WTC11 (cell line): ENCODE results near the gene CCDC80. TPM values are rescaled to one million over a fixed set of nuclear protein-coding genes. Genes with fewer than 3 reads are reported as not detected.

Experiments used
- ATAC-seq: fragments of 200-7000 bp; cut with Tn5 transposase; 2 replicates; pipeline ENCODE4 v1.10.0; 2021; ENCODE audit warnings: mild to moderate bottlenecking, moderate library complexity
- CTCF ChIA-PET: fragments of 300-600 bp; sonication (Branson Sonifier 250); formaldehyde crosslinking; loops from one replicate; lab custom pipeline; 2021; ENCODE audit warnings: antibody characterized with exemption; lab: Charles Lee
- POLR2A ChIA-PET: fragments of 350-600 bp; sonication (Branson Sonifier 250); formaldehyde crosslinking; loops from one replicate; lab custom pipeline; 2021; ENCODE audit warnings: antibody characterized with exemption; lab: Charles Lee
- DNase-seq: peaks from one replicate; pipeline ENCODE4 v3.0.0; 2021; ENCODE audit warnings: low spot score
- H3K27ac Mint-ChIP-seq: 2 replicates; pipeline ENCODE4 v1.8.0; 2021; ENCODE audit warnings: mixed read lengths
- H3K27me3 Mint-ChIP-seq: 2 replicates; pipeline ENCODE4 v1.8.0; 2021; ENCODE audit warnings: low read depth, mild to moderate bottlenecking, moderate library complexity, mixed read lengths
- H3K36me3 Mint-ChIP-seq: 2 replicates; pipeline ENCODE4 v1.8.0; 2021; ENCODE audit warnings: mixed read lengths
- H3K4me1 Mint-ChIP-seq: 2 replicates; pipeline ENCODE4 v1.8.0; 2022; ENCODE audit warnings: mixed read lengths
- H3K4me3 Mint-ChIP-seq: 2 replicates; pipeline ENCODE4 v1.8.0; 2021; ENCODE audit warnings: mild to moderate bottlenecking, moderate library complexity, mixed read lengths
- H3K9me3 Mint-ChIP-seq: 2 replicates; pipeline ENCODE4 v1.8.0; 2021; ENCODE audit warnings: mixed read lengths
- ATF1 ChIP-seq: sonication (generic); formaldehyde crosslinking; IDR thresholded peaks from 2 replicates; pipeline ENCODE4 v1.8.1; 2023; ENCODE audit warnings: mild to moderate bottlenecking, moderate library complexity, missing genetic modification reagents
- EMX1 ChIP-seq: fragments of 250-450 bp; sonication (Bioruptor Pico); IDR thresholded peaks from 2 replicates; pipeline ENCODE4 v1.8.0; 2021; ENCODE audit warnings: mild to moderate bottlenecking
- ETV6 ChIP-seq: sonication (generic); formaldehyde crosslinking; IDR thresholded peaks from 2 replicates; pipeline ENCODE4 v1.8.1; 2022; ENCODE audit warnings: mild to moderate bottlenecking, missing genetic modification reagents
- GRHL2 ChIP-seq: fragments of 250-450 bp; sonication (Bioruptor Pico); IDR thresholded peaks from 2 replicates; pipeline ENCODE4 v1.8.0; 2022; ENCODE audit warnings: mild to moderate bottlenecking, moderate library complexity; ENCODE audit not compliant: insufficient replicate concordance, severe bottlenecking
- GTF2I ChIP-seq: fragments of 250-450 bp; sonication (Bioruptor Pico); conservative IDR thresholded peaks from 2 replicates; pipeline ENCODE4 v1.4.0; 2021; ENCODE audit warnings: mild to moderate bottlenecking
- HMGA2 ChIP-seq: fragments of 250-450 bp; sonication (Bioruptor Pico); IDR thresholded peaks from 2 replicates; pipeline ENCODE4 v1.4.0; 2021; ENCODE audit warnings: mild to moderate bottlenecking, moderate library complexity
- JUN ChIP-seq: sonication (generic); formaldehyde crosslinking; IDR thresholded peaks from 2 replicates; pipeline ENCODE4 v1.8.0; 2023; ENCODE audit warnings: mild to moderate bottlenecking, missing genetic modification reagents
- NFE2L1 ChIP-seq: sonication (generic); formaldehyde crosslinking; IDR thresholded peaks from 2 replicates; pipeline ENCODE4 v1.8.1; 2023; ENCODE audit warnings: missing genetic modification reagents
- SMAD4 ChIP-seq: sonication (generic); formaldehyde crosslinking; IDR thresholded peaks from 2 replicates; pipeline ENCODE4 v1.8.0; 2022; ENCODE audit warnings: mild to moderate bottlenecking, missing genetic modification reagents
- TP53 ChIP-seq: sonication (generic); formaldehyde crosslinking; IDR thresholded peaks from 2 replicates; pipeline ENCODE4 v1.8.1; 2023; ENCODE audit warnings: mild to moderate bottlenecking, missing genetic modification reagents
- ZNF423 ChIP-seq: fragments of 250-450 bp; sonication (Bioruptor Pico); IDR thresholded peaks from 2 replicates; pipeline ENCODE4 v2.1.2; 2022; ENCODE audit warnings: mild to moderate bottlenecking, moderate library complexity
- total RNA-seq: library from RNA; stranded (reverse); gene quantifications from 3 replicates; pipeline ENCODE4 v1.2.3, GENCODE V29; 2021
- TF ChIP-seq, protein P1 (sequence below): sonication (generic); formaldehyde crosslinking; IDR thresholded peaks from 2 replicates; pipeline ENCODE4 v1.8.0; 2022; ENCODE audit warnings: missing genetic modification reagents
- TF ChIP-seq, protein P2 (sequence below): sonication (generic); formaldehyde crosslinking; IDR thresholded peaks from 2 replicates; pipeline ENCODE4 v1.8.0; 2023; ENCODE audit warnings: missing genetic modification reagents, mild to moderate bottlenecking, borderline replicate concordance
- TF ChIP-seq, protein P3 (sequence below): fragments of 250-450 bp; sonication (Bioruptor Pico); IDR thresholded peaks from 2 replicates; pipeline ENCODE4 v1.9.0; 2021; ENCODE audit warnings: moderate library complexity, mild to moderate bottlenecking, inconsistent platforms, borderline replicate concordance
- TF ChIP-seq, protein P4 (sequence below): fragments of 250-450 bp; sonication (Bioruptor Pico); IDR thresholded peaks from 2 replicates; pipeline ENCODE4 v1.9.0; 2021; ENCODE audit warnings: mild to moderate bottlenecking
- TF ChIP-seq, protein P5 (sequence below): sonication (generic); formaldehyde crosslinking; IDR thresholded peaks from 2 replicates; pipeline ENCODE4 v1.8.0; 2022; ENCODE audit warnings: mild to moderate bottlenecking, missing genetic modification reagents
- TF ChIP-seq, protein P6 (sequence below): fragments of 250-450 bp; sonication (Bioruptor Pico); IDR thresholded peaks from 2 replicates; pipeline ENCODE4 v1.8.0; 2021; ENCODE audit warnings: mild to moderate bottlenecking

CCDC80 gene
- total RNA-seq, 1 experiment from 2014 or later: 10.9 TPM

DNA sequence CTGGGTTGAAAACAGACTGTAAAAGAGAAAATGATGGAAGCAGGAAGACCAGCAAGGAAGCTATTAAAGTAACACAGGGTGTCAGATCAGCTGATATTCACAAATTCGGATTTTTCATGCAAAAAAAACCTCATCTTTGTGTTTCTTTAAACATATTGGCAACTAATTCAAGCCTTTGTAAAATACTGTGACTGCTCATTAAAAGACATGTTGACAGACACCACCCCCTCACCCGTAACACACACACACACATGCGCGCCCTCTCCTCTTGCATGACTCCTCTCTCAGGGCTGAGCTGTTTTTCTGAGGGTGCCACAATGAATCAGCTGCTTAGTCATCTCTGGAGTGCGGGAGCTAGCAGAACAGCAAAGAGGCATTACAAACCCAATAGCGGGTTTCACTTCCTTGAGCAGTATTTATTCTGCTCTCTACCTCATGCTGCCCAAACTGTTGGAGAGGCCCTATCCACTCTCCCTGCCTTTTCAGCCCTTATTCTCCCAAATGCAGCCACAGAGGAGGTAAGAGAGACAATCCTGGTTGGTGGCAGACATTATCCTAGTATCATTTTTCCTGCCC is 35.8 kb upstream of the CCDC80 start:
- TF ChIP-seq ATF1 (no peak), SMAD4 (CRISPR knock-in tag) (no peak), JUN (CRISPR knock-in tag) (no peak), GTF2I (CRISPR knock-in tag) (no peak), EMX1 (no peak)
- POLR2A ChIA-PET: no interaction called here
- ATAC-seq (peak; percentile 78), DNase-seq (no peak)
- Mint-ChIP-seq H3K9me3 (peaks cover 3% of the 10 kb centered on the region; the same call in 1 of the 2 replicates), H3K4me1 (peaks cover 22% of the 10 kb centered on the region), H3K27me3 (no peaks in the 10 kb centered on the region), H3K4me3 (no peak overlapping the region), H3K27ac (peak overlapping the region; percentile 41; the same call in 1 of the 2 replicates), H3K36me3 (no peaks in the 10 kb centered on the region)
- CTCF ChIA-PET: interaction anchor here (1.2 to 1.3 kb wide), 2 partner anchors 22 to 58 kb away, joined by 3 to 7 read pairs; no protein-coding TSS in a partner anchor

DNA sequence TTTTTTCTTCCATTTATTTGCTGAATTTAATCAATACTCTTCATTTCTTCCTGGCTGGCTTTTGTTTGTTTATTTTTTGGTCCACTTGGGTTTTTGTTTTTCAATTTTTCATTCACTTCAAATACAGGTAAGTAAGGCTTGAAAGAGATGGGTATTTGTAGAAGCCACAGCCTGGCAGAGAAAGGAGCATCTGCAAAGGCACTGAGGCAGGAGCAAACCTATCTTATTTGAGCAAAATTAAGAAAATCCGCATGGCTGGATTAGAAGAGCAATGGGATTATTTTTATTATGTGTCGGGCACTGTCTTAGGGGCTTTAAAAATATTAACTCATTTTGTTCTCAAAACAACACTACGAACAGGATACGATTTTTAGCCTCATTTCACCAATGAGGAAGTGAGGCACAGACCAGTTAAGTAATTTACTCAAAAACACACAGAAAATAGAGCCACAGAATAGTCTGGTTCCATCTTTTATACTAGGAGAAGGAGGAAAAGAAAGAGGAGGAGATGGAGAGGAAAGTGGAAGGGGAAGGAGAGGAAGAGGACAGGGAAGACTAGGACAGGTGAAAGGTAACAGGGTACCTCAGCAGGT is 35.1 kb upstream of the CCDC80 start:
- ATAC-seq (no peak), DNase-seq (no peak)
- POLR2A ChIA-PET: no interaction called here
- Mint-ChIP-seq H3K4me3 (no peak overlapping the region), H3K4me1 (peaks cover 24% of the 10 kb centered on the region), H3K36me3 (no peaks in the 10 kb centered on the region), H3K27me3 (no peaks in the 10 kb centered on the region), H3K9me3 (peaks cover 3% of the 10 kb centered on the region; the same call in 1 of the 2 replicates), H3K27ac (peak overlapping the region; percentile 41; the same call in 1 of the 2 replicates)
- TF ChIP-seq JUN (CRISPR knock-in tag): no peak
- no peak for TF ChIP-seq ZNF423 (CRISPR knock-in tag)
- no peak for TF ChIP-seq GRHL2 (CRISPR knock-in tag)
- TF ChIP-seq, protein P1, sequence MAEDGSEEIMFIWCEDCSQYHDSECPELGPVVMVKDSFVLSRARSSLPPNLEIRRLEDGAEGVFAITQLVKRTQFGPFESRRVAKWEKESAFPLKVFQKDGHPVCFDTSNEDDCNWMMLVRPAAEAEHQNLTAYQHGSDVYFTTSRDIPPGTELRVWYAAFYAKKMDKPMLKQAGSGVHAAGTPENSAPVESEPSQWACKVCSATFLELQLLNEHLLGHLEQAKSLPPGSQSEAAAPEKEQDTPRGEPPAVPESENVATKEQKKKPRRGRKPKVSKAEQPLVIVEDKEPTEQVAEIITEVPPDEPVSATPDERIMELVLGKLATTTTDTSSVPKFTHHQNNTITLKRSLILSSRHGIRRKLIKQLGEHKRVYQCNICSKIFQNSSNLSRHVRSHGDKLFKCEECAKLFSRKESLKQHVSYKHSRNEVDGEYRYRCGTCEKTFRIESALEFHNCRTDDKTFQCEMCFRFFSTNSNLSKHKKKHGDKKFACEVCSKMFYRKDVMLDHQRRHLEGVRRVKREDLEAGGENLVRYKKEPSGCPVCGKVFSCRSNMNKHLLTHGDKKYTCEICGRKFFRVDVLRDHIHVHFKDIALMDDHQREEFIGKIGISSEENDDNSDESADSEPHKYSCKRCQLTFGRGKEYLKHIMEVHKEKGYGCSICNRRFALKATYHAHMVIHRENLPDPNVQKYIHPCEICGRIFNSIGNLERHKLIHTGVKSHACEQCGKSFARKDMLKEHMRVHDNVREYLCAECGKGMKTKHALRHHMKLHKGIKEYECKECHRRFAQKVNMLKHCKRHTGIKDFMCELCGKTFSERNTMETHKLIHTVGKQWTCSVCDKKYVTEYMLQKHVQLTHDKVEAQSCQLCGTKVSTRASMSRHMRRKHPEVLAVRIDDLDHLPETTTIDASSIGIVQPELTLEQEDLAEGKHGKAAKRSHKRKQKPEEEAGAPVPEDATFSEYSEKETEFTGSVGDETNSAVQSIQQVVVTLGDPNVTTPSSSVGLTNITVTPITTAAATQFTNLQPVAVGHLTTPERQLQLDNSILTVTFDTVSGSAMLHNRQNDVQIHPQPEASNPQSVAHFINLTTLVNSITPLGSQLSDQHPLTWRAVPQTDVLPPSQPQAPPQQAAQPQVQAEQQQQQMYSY (CRISPR knock-in tag): no peak
- TF ChIP-seq, protein P2, sequence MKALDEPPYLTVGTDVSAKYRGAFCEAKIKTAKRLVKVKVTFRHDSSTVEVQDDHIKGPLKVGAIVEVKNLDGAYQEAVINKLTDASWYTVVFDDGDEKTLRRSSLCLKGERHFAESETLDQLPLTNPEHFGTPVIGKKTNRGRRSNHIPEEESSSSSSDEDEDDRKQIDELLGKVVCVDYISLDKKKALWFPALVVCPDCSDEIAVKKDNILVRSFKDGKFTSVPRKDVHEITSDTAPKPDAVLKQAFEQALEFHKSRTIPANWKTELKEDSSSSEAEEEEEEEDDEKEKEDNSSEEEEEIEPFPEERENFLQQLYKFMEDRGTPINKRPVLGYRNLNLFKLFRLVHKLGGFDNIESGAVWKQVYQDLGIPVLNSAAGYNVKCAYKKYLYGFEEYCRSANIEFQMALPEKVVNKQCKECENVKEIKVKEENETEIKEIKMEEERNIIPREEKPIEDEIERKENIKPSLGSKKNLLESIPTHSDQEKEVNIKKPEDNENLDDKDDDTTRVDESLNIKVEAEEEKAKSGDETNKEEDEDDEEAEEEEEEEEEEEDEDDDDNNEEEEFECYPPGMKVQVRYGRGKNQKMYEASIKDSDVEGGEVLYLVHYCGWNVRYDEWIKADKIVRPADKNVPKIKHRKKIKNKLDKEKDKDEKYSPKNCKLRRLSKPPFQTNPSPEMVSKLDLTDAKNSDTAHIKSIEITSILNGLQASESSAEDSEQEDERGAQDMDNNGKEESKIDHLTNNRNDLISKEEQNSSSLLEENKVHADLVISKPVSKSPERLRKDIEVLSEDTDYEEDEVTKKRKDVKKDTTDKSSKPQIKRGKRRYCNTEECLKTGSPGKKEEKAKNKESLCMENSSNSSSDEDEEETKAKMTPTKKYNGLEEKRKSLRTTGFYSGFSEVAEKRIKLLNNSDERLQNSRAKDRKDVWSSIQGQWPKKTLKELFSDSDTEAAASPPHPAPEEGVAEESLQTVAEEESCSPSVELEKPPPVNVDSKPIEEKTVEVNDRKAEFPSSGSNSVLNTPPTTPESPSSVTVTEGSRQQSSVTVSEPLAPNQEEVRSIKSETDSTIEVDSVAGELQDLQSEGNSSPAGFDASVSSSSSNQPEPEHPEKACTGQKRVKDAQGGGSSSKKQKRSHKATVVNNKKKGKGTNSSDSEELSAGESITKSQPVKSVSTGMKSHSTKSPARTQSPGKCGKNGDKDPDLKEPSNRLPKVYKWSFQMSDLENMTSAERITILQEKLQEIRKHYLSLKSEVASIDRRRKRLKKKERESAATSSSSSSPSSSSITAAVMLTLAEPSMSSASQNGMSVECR (CRISPR knock-in tag): no peak
- TF ChIP-seq, protein P3, sequence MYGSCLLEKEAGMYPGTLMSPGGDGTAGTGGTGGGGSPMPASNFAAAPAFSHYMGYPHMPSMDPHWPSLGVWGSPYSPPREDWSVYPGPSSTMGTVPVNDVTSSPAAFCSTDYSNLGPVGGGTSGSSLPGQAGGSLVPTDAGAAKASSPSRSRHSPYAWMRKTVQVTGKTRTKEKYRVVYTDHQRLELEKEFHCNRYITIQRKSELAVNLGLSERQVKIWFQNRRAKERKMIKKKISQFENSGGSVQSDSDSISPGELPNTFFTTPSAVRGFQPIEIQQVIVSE (CRISPR knock-in tag): no peak
- no peak for TF ChIP-seq NFE2L1 (CRISPR knock-in tag)
- TF ChIP-seq, protein P4, sequence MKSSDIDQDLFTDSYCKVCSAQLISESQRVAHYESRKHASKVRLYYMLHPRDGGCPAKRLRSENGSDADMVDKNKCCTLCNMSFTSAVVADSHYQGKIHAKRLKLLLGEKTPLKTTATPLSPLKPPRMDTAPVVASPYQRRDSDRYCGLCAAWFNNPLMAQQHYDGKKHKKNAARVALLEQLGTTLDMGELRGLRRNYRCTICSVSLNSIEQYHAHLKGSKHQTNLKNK (CRISPR knock-in tag): no peak
- TF ChIP-seq, protein P5, sequence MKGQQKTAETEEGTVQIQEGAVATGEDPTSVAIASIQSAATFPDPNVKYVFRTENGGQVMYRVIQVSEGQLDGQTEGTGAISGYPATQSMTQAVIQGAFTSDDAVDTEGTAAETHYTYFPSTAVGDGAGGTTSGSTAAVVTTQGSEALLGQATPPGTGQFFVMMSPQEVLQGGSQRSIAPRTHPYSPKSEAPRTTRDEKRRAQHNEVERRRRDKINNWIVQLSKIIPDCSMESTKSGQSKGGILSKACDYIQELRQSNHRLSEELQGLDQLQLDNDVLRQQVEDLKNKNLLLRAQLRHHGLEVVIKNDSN (CRISPR knock-in tag): no peak
- TF ChIP-seq HMGA2 (CRISPR knock-in tag): no peak
- TF ChIP-seq GTF2I (CRISPR knock-in tag): no peak
- TF ChIP-seq ETV6 (CRISPR knock-in tag): no peak
- TF ChIP-seq, protein P6, sequence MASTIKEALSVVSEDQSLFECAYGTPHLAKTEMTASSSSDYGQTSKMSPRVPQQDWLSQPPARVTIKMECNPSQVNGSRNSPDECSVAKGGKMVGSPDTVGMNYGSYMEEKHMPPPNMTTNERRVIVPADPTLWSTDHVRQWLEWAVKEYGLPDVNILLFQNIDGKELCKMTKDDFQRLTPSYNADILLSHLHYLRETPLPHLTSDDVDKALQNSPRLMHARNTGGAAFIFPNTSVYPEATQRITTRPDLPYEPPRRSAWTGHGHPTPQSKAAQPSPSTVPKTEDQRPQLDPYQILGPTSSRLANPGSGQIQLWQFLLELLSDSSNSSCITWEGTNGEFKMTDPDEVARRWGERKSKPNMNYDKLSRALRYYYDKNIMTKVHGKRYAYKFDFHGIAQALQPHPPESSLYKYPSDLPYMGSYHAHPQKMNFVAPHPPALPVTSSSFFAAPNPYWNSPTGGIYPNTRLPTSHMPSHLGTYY (CRISPR knock-in tag): no peak
- TF ChIP-seq TP53: no peak
- CTCF ChIA-PET: interaction anchor here (1.2 kb wide), 1 partner anchor 59 kb away, joined by 7 read pairs; no protein-coding TSS in a partner anchor
